ENCODE results near the gene ZNF366.

GRCh38 chr5:72426019-72426418 lies 81.2 kb downstream of the ZNF366 start:
- TF ChIP-seq CTCF (IDR thresholded peaks at IDR 0.05; ENCODE audit: insufficient read depth, low read length) (no peak), SPI1 (IDR thresholded peaks at IDR 0.05; ENCODE audit: borderline replicate concordance, low read depth) (no peak), REST (IDR thresholded peaks at IDR 0.05; ENCODE audit: insufficient replicate concordance, low read depth) (no peak), POLR2AphosphoS5 (IDR thresholded peaks at IDR 0.05; ENCODE audit: low read depth) (no peak), GABPA (IDR thresholded peaks at IDR 0.05; ENCODE audit: low read depth) (no peak)
